GM21360 (cell line): ENCODE data around the gene ELMO1.

Experiments used
- ATAC-seq: cut with Tn5 transposase; IDR thresholded peaks from one replicate; pipeline ENCODE4 v1.9.1; 2021; ENCODE audit warnings: mild to moderate bottlenecking, moderate library complexity; ENCODE audit not compliant: unreplicated experiment

ELMO1 gene

GRCh38 chr7:37320140-37320847, 128.4 kb downstream of the ELMO1 start:
- ATAC-seq, result no peak

- no peak for ATAC-seq
Measured at GRCh38 chr7:37318541-37318940, 130.1 kb downstream of the ELMO1 start.

GRCh38 chr7:37315772-37316715, 132.6 kb downstream of the ELMO1 start:
- ATAC-seq, result no peak

GRCh38 chr7:37312608-37313007, 136.1 kb downstream of the ELMO1 start:
- ATAC-seq, result no peak

- no peak for ATAC-seq
Measured at GRCh38 chr7:37311355-37311754, 137.3 kb downstream of the ELMO1 start.

GRCh38 chr7:37310327-37311080, 138.2 kb downstream of the ELMO1 start:
- no peak for ATAC-seq

GRCh38 chr7:37309493-37309892, 139.2 kb downstream of the ELMO1 start:
- no peak for ATAC-seq

- no peak for ATAC-seq
Measured at GRCh38 chr7:37304921-37305320, 143.7 kb downstream of the ELMO1 start.

GRCh38 chr7:37297546-37297945, 151.1 kb downstream of the ELMO1 start:
- no peak for ATAC-seq

- no peak for ATAC-seq
Measured at GRCh38 chr7:37295401-37295800, 153.3 kb downstream of the ELMO1 start.

- no peak for ATAC-seq
Measured at GRCh38 chr7:37290731-37291130, 157.9 kb downstream of the ELMO1 start.

GRCh38 chr7:37289781-37290180, 158.9 kb downstream of the ELMO1 start:
- no peak for ATAC-seq

- ATAC-seq, result no peak
Measured at GRCh38 chr7:37289367-37289766, 159.3 kb downstream of the ELMO1 start.

- no peak for ATAC-seq
Measured at GRCh38 chr7:37287131-37287855, 161.4 kb downstream of the ELMO1 start.

- ATAC-seq, result no peak
Measured at GRCh38 chr7:37286454-37286832, 162.2 kb downstream of the ELMO1 start.

- no peak for ATAC-seq
Measured at GRCh38 chr7:37285706-37286453, 162.8 kb downstream of the ELMO1 start.

- no peak for ATAC-seq
Measured at GRCh38 chr7:37284805-37285231, 163.8 kb downstream of the ELMO1 start.

GRCh38 chr7:37284285-37284684, 164.4 kb downstream of the ELMO1 start:
- ATAC-seq, result no peak

GRCh38 chr7:37283716-37284115, 164.9 kb downstream of the ELMO1 start:
- ATAC-seq, result no peak

GRCh38 chr7:37282927-37283326, 165.7 kb downstream of the ELMO1 start:
- no peak for ATAC-seq
